ENCODE results near the gene BPIFB3.

DNA sequence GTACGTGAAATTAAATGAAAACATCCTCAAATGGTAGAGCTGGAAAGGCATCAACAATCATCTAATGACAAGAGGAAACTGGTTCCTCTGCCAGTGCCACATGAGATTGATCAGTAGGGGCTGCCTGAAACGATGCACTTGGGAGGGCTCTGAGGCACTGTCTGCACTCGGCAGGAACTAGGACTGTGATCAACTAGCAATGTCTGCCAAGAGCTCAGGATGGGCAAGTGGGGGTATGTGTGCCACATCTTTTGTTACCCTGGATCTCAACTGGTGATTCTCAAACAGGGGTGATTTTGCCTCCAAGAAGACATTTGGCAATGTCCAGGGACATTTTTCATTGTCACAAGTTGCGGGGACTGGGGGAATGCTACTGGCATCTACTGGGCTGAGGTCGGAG, 20.3 kb upstream of the BPIFB3 start:
- TF ChIP-seq, protein P1, sequence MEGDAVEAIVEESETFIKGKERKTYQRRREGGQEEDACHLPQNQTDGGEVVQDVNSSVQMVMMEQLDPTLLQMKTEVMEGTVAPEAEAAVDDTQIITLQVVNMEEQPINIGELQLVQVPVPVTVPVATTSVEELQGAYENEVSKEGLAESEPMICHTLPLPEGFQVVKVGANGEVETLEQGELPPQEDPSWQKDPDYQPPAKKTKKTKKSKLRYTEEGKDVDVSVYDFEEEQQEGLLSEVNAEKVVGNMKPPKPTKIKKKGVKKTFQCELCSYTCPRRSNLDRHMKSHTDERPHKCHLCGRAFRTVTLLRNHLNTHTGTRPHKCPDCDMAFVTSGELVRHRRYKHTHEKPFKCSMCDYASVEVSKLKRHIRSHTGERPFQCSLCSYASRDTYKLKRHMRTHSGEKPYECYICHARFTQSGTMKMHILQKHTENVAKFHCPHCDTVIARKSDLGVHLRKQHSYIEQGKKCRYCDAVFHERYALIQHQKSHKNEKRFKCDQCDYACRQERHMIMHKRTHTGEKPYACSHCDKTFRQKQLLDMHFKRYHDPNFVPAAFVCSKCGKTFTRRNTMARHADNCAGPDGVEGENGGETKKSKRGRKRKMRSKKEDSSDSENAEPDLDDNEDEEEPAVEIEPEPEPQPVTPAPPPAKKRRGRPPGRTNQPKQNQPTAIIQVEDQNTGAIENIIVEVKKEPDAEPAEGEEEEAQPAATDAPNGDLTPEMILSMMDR (IDR thresholded peaks at IDR 0.05), result no peak
- no peak for TF ChIP-seq POLR2A (IDR thresholded peaks at IDR 0.05)

All from Peyer's patch (tissue), 4 donors.